Renal cortical epithelial cell (primary cell): ENCODE data around the gene HYKK. TPM values are rescaled to one million over a fixed set of nuclear protein-coding genes. Genes with fewer than 3 reads are reported as not detected.
"Not testable (repeated sequence)": the region's sequence is repeated elsewhere in the genome, so short reads cannot be mapped to it uniquely, and the experiment has no call there.

Source experiments
- DNase-seq: peaks from one replicate; pipeline ENCODE4 v3.0.0-alpha.2; 2011; ENCODE audit warnings: low read depth
- total RNA-seq: library from RNA; depleted of rRNA; stranded (reverse); fragments of >200 nt; gene quantifications from 2 replicates; pipeline ENCODE4 v1.2.3, GENCODE V29; 2014

Gene HYKK
- 1.9 and 4.8 TPM in 2 replicates for total RNA-seq

- DNase-seq, result peak; percentile 97
Observed at GRCh38 chr15:78506971-78507830, at the start of gene HYKK. Gene HYKK, plus strand, starts transcription at chr15:78507577. Its CDS starts 5,512 bp downstream, at chr15:78513089.

- no peak for DNase-seq
Observed at GRCh38 chr15:78460737-78461136, 46.6 kb upstream of the HYKK start.

- no peak for DNase-seq
Observed at GRCh38 chr15:78461171-78461888, 46.0 kb upstream of the HYKK start.

- DNase-seq, result no peak
Observed at GRCh38 chr15:78469031-78469430, 38.3 kb upstream of the HYKK start.

GRCh38 chr15:78477295-78477694, 30.1 kb upstream of the HYKK start:
- no peak for DNase-seq

- DNase-seq, result no peak
Observed at GRCh38 chr15:78479650-78480049, 27.7 kb upstream of the HYKK start.

- DNase-seq, result no peak
Observed at GRCh38 chr15:78481917-78482316, 25.5 kb upstream of the HYKK start.

GRCh38 chr15:78492872-78493271, 14.5 kb upstream of the HYKK start:
- no peak for DNase-seq

- no peak for DNase-seq
Observed at GRCh38 chr15:78501857-78502256, 5.5 kb upstream of the HYKK start.

GRCh38 chr15:78502641-78503040, 4.7 kb upstream of the HYKK start:
- no peak for DNase-seq

- DNase-seq, result no peak
Observed at GRCh38 chr15:78507831-78508160, 419 bp downstream of the HYKK start.

GRCh38 chr15:78508272-78508671, 895 bp downstream of the HYKK start:
- peak; percentile 11 for DNase-seq

GRCh38 chr15:78509726-78510312, 2.4 kb downstream of the HYKK start:
- DNase-seq, result no peak

- DNase-seq, result not testable (repeated sequence)
Observed at GRCh38 chr15:78520035-78520434, 12.7 kb downstream of the HYKK start.

GRCh38 chr15:78524230-78524629, 16.9 kb downstream of the HYKK start:
- no peak for DNase-seq

GRCh38 chr15:78527325-78527724, 19.9 kb downstream of the HYKK start:
- DNase-seq, result no peak

- no peak for DNase-seq
Observed at GRCh38 chr15:78533331-78533730, 26.0 kb downstream of the HYKK start.

- DNase-seq, result no peak
Observed at GRCh38 chr15:78536134-78536533, 28.8 kb downstream of the HYKK start.

- no peak for DNase-seq
Observed at GRCh38 chr15:78537266-78537905, 30.0 kb downstream of the HYKK start.

GRCh38 chr15:78538358-78538757, 31.0 kb downstream of the HYKK start:
- DNase-seq, result no peak

GRCh38 chr15:78539464-78540140, 32.2 kb downstream of the HYKK start:
- DNase-seq, result not testable (repeated sequence)
